GM18873 (cell line): ENCODE results near the gene PSPN.
"Not testable (repeated sequence)": the region's sequence is repeated elsewhere in the genome, so short reads cannot be mapped to it uniquely, and the experiment has no call there.

ENCODE experiments used
- ATAC-seq: cut with Tn5 transposase; IDR thresholded peaks from one replicate; pipeline ENCODE4 v1.9.1; 2021; ENCODE audit warnings: mild to moderate bottlenecking, moderate library complexity, moderate number of reproducible peaks; ENCODE audit not compliant: unreplicated experiment, low FRiP score

PSPN gene

GRCh38 chr19:6406401-6406800, 30.7 kb upstream of the PSPN start:
- ATAC-seq: no peak

DNA sequence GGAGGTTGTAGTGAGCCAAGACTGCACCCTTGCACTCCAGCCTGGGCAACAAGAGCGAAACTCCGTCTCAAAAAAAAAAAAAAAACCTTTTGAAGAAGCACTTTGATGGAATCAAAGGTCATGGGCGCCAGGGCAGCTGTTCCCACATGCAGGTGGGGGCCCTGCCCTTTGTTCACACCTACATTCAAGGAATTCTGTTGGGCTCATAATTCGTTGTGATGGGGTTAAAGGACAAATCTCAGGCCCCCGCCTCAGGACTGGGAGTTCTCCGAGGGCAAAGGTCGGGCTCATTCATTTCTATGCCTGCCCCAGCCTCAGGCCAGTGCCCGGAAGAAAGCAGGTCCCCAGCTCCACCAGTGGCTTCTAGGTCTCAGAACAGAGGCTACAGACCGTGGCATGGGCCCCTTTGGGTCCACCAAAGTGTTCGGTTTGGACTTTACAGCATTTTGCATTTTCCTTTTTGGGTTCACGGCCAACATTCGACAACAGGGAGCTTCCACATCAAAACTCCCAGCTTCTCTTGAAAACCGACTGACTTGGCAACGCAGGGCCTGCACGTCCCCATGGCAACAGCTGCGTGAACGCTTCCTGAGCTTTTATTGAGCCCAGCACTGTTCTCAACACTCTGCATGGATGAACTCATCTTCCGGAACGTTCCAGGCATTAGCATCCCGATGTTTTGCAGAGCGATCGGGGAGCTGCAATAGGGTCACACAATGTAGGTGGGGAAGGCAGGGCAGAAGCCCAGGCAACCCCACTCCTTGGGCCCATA, 27.3 kb upstream of the PSPN start:
- no peak for ATAC-seq

DNA sequence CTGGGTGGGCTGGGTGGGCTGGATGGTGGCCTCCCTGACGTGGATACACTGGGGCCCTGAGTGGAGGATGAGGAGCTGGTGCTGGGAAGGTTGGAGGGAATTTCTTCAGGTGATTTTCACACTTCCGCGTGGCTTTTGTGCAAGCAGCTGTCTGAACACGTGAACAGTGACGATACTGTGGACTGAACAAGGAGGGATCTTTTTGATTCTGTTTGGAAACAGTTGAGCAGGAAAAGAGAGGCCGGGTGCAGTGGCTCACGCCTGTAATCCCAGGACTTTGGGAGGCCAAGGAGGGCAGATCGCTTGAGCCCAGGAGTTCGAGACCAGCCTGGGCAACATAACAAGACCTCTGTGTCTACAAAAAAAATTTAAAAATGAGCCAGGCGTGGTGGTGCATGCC, 26.3 kb upstream of the PSPN start:
- ATAC-seq: no peak

- not testable (repeated sequence) for ATAC-seq
These were observed 24.6 kb upstream of the PSPN start for GRCh38 chr19:6400062-6400944.

- no peak for ATAC-seq
These were observed 20.6 kb upstream of the PSPN start for GRCh38 chr19:6396305-6396704.

DNA sequence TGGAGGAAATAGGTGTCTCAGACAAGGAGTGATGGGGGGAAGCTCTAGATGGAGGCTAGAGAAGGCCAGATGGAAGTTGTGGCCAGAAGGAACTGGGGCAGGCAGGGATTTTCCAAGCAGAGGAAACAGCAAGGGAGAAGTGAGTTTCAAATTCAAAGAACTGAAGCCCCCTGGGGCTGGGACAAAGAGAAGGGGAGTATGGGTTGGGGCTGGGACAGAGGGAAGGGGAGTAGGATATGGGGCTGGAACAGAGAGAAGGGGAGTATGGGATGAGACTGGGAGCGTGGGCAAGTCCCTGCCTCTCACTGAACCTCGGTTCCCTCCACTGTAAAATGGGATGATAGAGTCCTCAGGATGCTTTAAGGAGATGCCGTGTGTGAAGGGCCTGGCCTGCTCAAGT, 19.1 kb upstream of the PSPN start:
- ATAC-seq: no peak

DNA sequence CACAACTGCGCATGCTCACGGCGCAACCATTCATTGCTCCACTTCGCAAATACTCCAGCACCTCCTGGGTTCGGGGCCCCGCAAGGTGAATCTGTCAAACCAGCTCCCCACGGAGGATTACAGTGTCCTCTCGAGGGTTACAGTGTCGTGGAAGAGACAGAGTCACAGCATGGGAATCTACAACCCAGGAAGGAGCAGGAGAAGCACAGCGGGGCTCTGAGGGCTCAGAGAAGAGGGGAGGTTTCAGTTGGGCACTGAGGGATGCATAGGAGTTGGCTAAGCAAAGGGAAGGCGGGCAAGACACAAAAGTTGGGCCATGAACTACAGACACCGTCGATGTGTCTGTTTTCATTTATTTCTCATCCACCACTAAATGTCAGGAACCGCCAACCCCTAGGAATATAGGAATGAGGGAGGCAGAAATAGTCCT, 18.3 kb upstream of the PSPN start:
- ATAC-seq: no peak

- ATAC-seq: peak; percentile 72
These were observed 17.6 kb upstream of the PSPN start, which contains the start of gene GTF2F1 for GRCh38 chr19:6393074-6393982. Gene GTF2F1, minus strand, starts transcription at chr19:6393164. Its CDS starts 169 bp downstream, at chr19:6392995.

GRCh38 chr19:6392221-6393073, 16.7 kb upstream of the PSPN start:
- ATAC-seq: no peak

DNA sequence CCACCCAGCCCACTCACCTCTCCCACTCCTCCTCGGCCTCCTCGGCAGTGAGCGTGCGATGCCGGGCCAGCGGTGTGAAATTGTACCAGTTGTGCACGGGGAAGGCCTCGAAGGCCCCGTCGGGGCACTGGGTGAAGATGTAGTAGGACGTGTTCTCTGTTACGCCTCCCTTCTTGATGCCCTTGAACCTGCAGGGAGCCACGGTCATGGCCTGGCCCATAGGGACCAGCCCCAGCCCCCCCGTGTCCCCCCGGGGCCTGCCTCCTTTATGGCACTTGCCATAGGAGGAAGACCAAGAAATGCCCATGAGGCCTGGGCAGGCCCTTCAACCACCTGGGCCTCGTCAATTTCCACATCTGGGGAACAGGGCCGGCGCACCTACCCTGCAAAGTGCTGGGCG, 11.6 kb upstream of the PSPN start:
- ATAC-seq: no peak

DNA sequence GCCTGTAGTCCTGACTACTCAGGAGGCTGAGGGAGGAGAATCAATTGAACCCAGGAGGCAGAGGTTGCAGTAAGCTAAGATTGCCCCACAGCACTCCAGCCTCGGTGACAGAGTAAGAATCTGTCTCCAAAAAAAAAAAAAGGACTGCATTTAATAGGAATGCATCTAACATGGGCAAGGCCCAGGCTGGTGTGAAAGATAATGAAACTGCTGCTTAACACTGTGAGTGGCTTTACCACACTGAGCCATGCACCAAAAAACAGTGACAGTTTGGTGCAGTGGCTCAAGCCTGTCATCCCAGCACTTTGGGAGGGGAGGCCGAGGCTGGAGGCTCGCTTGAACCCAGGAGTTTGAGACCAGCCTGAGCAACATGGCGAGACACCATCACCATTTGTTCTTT, 8.6 kb upstream of the PSPN start:
- no peak for ATAC-seq

GRCh38 chr19:6383188-6383587, 7.5 kb upstream of the PSPN start:
- no peak for ATAC-seq

DNA sequence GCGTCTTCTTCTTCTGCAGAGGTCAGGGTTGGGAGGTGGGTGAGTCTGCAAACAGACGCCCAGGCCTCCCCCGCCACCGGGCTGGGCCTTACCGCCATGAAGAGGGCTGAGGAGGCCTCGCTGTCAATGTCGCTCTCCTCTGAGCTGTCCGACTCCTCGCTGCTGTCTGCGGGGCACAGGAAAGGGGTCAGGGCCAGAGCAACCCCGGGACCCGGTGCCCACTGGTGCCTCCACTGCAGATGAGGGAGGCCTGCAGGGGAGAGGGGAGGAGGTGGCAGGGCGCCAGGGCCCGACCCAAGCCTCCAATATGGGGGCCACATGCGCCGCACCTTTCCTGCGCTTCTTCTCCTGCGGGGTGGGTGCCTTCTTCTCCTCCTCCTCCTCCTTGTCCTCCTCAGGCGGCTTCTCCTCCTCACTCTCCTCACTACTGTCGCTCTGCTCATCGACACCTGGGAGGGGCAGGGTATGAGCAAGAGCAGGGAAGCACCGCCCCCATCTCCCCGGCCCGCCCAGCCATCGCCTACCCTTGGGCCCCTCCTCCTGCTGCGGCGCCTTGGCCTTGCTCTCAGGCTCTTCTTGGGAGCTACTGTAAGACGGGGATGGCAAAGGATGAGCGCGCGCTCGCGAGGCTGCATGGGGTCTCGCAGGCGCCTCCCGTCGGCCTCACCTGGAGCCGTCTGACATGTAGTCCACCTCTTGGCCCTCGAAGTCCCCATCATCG, 5.5 kb upstream of the PSPN start:
- no peak for ATAC-seq

DNA sequence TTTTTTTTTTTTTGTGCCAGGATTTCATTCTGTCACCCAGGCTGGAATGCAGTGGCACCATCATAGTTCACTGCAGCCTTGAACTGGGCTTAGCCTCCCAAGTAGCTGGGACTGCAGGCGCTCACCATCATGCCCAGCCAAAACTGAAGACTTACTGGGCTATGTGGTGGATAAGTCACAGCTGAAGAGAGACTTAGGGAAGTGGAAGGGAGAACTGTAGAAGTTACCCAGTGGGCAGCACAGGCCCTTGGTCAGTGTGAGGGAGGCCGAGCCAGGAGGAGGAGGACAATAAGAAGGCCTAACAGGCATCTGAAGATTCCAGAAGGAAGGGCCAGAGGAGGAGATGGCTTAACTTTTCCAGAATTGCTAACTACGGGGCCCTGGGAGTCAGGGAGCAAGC, 4.0 kb upstream of the PSPN start:
- ATAC-seq: no peak

GRCh38 chr19:6378486-6378885, 2.8 kb upstream of the PSPN start:
- ATAC-seq: no peak

GRCh38 chr19:6378041-6378440, 2.3 kb upstream of the PSPN start:
- ATAC-seq: no peak

DNA sequence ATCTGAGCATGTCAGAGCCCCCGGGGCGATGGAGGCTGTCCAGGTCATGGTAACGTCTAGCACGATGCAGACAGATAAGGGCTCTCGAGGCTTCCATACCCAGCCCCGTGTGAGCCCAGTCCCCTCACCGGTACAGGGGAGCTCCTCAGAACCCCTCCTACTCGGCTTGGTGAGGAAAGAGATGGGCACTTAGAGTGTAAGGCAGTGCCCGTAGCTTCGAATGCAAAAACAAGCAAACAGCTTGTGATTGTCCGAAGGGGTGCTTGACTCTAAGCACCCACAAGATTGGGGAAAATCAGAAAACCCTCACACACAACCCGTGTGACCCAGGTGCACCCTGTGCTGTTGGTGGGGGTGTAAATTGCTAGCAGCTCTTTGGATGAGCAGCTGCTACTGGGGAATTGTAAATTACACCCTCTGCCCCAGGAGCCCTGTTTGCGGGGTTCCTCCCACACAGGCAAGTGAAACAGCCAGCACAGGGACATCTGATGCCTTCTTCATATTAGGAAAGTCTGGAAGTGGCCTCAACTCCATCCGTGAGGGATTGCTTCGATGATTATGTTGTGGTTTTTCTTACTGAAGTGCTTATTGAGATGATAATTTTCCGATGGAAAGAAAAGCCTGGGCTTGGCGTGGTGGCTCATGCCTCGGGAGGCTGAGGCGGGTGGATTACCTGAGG, 918 bp upstream of the PSPN start:
- no peak for ATAC-seq

DNA sequence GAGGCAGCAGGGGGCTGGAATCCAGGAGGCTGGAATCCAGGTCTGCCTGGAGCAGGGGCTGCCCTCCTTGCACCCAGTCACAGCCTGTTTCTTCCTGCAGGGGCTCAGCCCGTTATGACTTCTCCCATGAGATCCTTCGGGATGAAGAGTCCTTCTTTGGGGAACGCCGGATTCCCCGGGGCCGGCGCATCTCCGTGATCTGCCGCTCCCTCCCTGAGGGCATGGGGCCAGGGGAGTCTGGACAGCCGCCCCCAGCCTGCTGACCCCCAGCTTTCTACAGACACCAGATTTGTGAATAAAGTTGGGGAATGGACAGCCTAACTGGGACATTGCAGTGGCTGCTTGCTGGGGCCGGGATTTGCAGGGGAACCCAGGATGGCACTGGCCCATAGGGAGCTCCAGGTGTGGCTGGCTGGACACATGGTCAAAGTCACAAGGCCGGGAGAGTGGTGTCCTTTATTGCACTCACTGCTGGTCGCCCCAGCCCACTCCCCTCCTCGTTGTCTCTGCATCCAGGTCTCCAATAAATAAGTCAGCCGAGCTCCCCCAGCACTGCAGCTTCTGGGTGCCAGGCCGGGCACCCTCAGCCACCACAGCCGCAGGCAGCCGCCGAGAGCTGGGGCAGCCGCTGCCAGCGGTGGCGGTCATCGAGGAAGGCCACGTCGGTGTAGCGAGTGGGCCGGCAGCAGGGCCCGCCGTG, 872 bp downstream of the PSPN start:
- no peak for ATAC-seq
